Thymus (tissue), 11 donors: Measurements from ENCODE around the gene N4BP2L2. TPM values are rescaled to one million over a fixed set of nuclear protein-coding genes. Genes with fewer than 3 reads are reported as not detected.
A peak's percentile ranks its signal among the peaks of the same experiment; 100 is the strongest.

Source experiments
- DNase-seq, 9 donors: peaks; one replicate each; pipeline ENCODE4 v3.0.0-alpha.2; 2013; ENCODE audit warnings: low spot score in 9 of 9, low read depth in 6 of 9, missing footprints in 1 of 9
- H3K27ac ChIP-seq, 2 donors: one replicate each; pipeline ENCODE4 v1.5.1; 2013; ENCODE audit warnings: control low read depth in 1 of 2, low read depth in 1 of 2, low read length in 1 of 2, mild to moderate bottlenecking in 1 of 2, moderate library complexity in 1 of 2
- H3K27me3 ChIP-seq, 2 donors: one replicate each; pipeline ENCODE4 v1.5.1; 2013; ENCODE audit warnings: low read length in 1 of 2; ENCODE audit not compliant: control insufficient read depth in 2 of 2, insufficient read depth in 1 of 2
- H3K36me3 ChIP-seq, 2 donors: one replicate each; pipeline ENCODE4 v1.5.1; 2013; ENCODE audit warnings: low read length in 1 of 2, mild to moderate bottlenecking in 1 of 2, moderate library complexity in 1 of 2; ENCODE audit not compliant: control insufficient read depth in 2 of 2, insufficient read depth in 2 of 2
- H3K4me1 ChIP-seq, 2 donors: one replicate each; pipeline ENCODE4 v1.5.1; 2013; ENCODE audit warnings: low read length in 2 of 2; ENCODE audit not compliant: control insufficient read depth in 2 of 2, insufficient read depth in 2 of 2
- H3K4me3 ChIP-seq, 2 donors: one replicate each; pipeline ENCODE4 v1.5.1; 2013; ENCODE audit warnings: low read length in 2 of 2, control low read depth in 1 of 2, mild to moderate bottlenecking in 1 of 2
- H3K9me3 ChIP-seq, 2 donors: one replicate each; pipeline ENCODE4 v1.5.1; 2013; ENCODE audit warnings: low read length in 1 of 2, mild to moderate bottlenecking in 1 of 2; ENCODE audit not compliant: control insufficient read depth in 2 of 2, insufficient read depth in 1 of 2
- WGBS: extraction: QIAGEN DNeasy Blood & Tissue Kit; methylation state at CpG from one replicate; pipeline ENCODE4 v1.1.7; 2013; 5-methylcytosine and 5-hydroxymethylcytosine counted together
- polyA plus RNA-seq: library from polyadenylated mRNA; stranded (reverse); fragments of 200-250 nt; gene quantifications from one replicate; pipeline ENCODE4 v1.2.3, GENCODE V29; 2013
- total RNA-seq: library from RNA; stranded (reverse); fragments of 120-200 nt; gene quantifications from one replicate; pipeline ENCODE4 v1.2.4, GENCODE V29; 2013
- donor health status: healthy.

Gene N4BP2L2
- total and polyA plus RNA-seq, 2 donors = 123 to 137 TPM

DNA sequence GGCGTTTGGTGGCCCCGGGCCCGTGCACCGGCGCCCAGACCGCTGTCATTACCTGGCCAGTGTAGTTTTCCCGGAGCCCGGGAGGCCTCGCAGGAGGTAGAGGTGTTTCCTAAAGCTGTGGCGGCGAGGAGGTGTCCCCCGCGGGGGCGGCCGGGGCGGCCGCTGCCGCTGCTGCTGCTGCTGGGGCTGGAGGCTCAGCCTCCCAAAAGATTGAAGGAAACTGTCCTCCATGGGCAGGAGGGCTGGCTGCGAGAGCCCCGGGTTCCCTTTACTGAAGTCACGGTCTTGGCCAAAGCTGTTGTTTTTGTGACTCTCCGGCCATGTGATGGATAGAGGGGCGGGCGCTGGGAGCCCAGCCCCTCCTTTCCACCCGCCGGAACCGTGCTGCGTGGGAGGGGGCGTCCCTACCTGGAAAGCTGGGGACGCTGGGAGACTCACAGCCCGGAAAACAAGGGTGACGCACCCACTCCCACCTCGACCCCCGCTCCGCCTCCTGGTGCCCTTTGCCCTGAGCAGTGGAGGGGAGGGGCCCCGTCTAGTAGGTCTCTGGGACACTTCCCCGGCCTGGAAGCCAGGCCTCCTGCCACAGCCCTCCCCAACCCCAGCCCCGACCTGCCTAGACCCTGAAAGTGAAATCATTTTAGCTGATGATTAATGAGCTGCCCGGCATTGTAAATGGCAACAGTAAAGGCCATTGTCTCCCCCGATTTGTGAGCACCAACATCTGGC lies 110.6 kb downstream of the N4BP2L2 start, which contains the start of gene N4BP2L1:
Gene N4BP2L1 (minus strand): TSS at position 279 of the 729 bp plus-strand sequence. CDS start 48 bp downstream, at position 231.
- peaks cover 3% of the 10 kb centered on the region in 2 donors for H3K36me3 ChIP-seq
- peak in 8 of 9 donors; percentile 51 to 82 (median 67) for DNase-seq
- peaks cover 12 to 43% of the 10 kb centered on the region in 2 donors for H3K4me1 ChIP-seq
- peak within 1 kb of the TSS; percentile 69 to 94 for H3K4me3 ChIP-seq
- H3K9me3 ChIP-seq = no peaks in the 10 kb centered on the region
- H3K27ac ChIP-seq = peak within 1 kb of the TSS; percentile 98 to 99
- WGBS = under 1% methylated on average over 40 of the region's 40 CpGs
- H3K27me3 ChIP-seq = no peaks in the 10 kb centered on the region

DNA sequence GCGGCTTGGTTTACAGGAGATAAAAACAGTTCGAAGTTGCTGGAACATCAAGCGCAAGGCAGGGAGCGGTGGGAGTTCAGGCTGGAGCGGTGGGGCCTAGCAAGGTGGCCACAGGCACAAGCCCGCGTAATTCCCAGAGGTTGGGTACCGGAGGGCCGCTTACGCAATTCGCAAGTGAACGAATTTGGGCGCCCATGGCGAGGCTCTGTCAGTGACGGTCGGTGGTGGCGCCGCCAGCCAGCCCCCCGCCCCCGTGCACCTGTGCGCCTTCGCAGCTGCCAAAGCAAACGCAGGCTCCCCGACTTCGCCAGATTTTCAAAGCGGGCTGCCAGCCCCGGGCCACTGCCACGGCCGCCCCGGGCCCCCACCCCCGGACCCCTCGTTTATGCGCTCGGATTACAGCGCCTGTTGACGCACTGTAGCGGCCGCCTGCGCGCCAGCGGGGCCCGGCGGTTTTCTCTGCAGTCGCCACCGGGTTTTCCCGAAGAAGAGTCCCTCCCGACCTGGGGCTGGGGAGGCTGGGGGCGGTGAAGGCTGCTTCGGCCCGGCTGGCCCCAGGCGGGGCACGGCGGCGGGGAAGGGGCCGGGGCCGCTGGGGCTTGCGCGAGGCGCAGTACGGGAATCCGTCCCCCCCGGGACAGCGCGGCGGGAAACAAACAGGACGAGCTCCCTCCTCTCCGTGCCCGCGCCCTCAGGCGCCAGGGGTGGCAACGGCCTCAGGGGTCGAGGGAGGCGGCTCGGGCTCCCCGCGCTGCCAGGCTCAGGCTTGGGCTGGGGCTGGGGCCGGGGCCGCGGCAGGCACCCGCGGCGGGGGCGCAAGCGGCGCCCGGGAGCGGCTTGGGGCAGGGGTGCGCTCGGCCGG lies 111.4 kb downstream of the N4BP2L2 start:
- peaks cover 12 to 43% of the 10 kb centered on the region in 2 donors for H3K4me1 ChIP-seq
- peak in 8 of 9 donors; percentile 41 to 85 (median 60) for DNase-seq
- under 1% methylated on average over 90 of the region's 90 CpGs for WGBS
- H3K27me3 ChIP-seq = no peaks in the 10 kb centered on the region
- peaks cover 0 to 6% of the 10 kb centered on the region in 2 donors for H3K36me3 ChIP-seq
- no peaks in the 10 kb centered on the region for H3K9me3 ChIP-seq
- peak overlapping the region; percentile 98 to 99 for H3K27ac ChIP-seq
- H3K4me3 ChIP-seq = peak overlapping the region; percentile 69 to 94

DNA sequence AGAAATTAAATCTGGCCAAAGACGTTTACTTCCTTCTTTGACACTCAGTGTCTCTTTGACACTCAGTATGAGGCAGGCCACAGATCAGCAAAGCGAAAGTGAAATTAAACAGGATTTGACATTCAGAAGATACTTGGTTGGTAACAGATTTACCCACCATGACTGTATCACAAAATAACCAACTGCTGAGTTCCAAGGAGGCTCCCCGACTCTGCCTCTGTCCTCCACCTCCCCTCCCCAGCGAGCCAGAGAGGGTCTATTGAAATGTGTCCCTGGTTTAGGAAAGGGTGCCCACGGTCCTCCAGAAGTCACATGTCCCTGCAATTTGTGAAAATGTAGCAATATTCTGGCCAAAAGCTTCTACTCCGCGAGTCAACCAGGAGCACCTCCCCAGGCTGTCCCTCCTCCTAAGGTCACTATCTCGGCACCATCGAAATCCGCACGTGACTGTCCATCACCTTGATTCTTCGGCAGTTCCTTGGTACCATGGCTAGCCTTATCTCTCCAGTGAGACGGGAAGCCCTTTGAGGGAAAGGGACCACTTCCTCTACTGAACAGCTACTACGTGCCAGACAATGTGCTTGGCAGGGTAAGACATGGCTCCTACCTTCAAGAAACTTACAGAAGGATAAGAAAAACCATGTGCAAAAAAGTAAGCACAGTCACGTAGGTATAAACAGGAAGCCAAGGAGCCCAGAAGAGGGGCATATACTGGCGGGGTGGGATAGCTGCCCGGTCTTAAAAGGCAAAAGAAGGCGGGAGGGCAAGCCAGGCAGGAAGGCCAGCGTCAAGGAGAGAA lies 112.2 kb downstream of the N4BP2L2 start:
- Histone ChIP-seq H3K27ac (peak overlapping the region; percentile 98 to 99), H3K36me3 (peaks cover 0 to 6% of the 10 kb centered on the region in 2 donors), H3K27me3 (no peaks in the 10 kb centered on the region), H3K4me3 (peak overlapping the region; percentile 69 to 94), H3K4me1 (peaks cover 12 to 43% of the 10 kb centered on the region in 2 donors), H3K9me3 (no peaks in the 10 kb centered on the region)
- DNase-seq = peak in 8 of 9 donors; percentile 29 to 90 (median 66)
- 38% methylated on average over 19 of the region's 19 CpGs for WGBS

GRCh38 chr13:32425158-32425557 lies 113.4 kb downstream of the N4BP2L2 start:
- Histone ChIP-seq H3K4me1 (peaks cover 12 to 40% of the 10 kb centered on the region in 2 donors), H3K27me3 (no peaks in the 10 kb centered on the region), H3K27ac (peak overlapping the region in 1 of 2 donors; percentile 5), H3K9me3 (peaks cover 0 to under 1% of the 10 kb centered on the region in 2 donors), H3K36me3 (peaks cover under 1 to 8% of the 10 kb centered on the region in 2 donors), H3K4me3 (no peak overlapping the region)
- WGBS = 98% methylated on average over 7 of the region's 7 CpGs
- no peak for DNase-seq

- peaks cover 12 to 28% of the 10 kb centered on the region in 2 donors for H3K4me1 ChIP-seq
- WGBS = 85% methylated on average over 3 of the region's 3 CpGs
- no peak overlapping the region for H3K27ac ChIP-seq
These were observed 115.0 kb downstream of the N4BP2L2 start for GRCh38 chr13:32423592-32423991.

GRCh38 chr13:32419862-32420261 lies 118.7 kb downstream of the N4BP2L2 start:
- WGBS = 100% methylated on average over 2 of the region's 2 CpGs

More at GRCh38 chr13:32423592-32423991, 115.0 kb downstream of the N4BP2L2 start:
- Histone ChIP-seq H3K4me3 (no peak overlapping the region), H3K36me3 (peaks cover 7 to 14% of the 10 kb centered on the region in 2 donors), H3K27me3 (no peaks in the 10 kb centered on the region), H3K9me3 (peaks cover 4 to 9% of the 10 kb centered on the region in 2 donors)
- DNase-seq = no peak

GRCh38 chr13:32417995-32418394 lies 120.6 kb downstream of the N4BP2L2 start:
- H3K36me3 ChIP-seq = peaks cover 7 to 11% of the 10 kb centered on the region in 2 donors
- no peaks in the 10 kb centered on the region for H3K4me1 ChIP-seq
- peaks cover 4 to 13% of the 10 kb centered on the region in 2 donors for H3K9me3 ChIP-seq
- DNase-seq = no peak
- H3K27me3 ChIP-seq = no peaks in the 10 kb centered on the region
- WGBS = 100% methylated on average over 1 of the region's 1 CpG
- H3K4me3 ChIP-seq = no peak overlapping the region
- no peak overlapping the region for H3K27ac ChIP-seq

More at GRCh38 chr13:32419862-32420261, 118.7 kb downstream of the N4BP2L2 start:
- no peak for DNase-seq
- H3K4me3 ChIP-seq = no peak overlapping the region
- H3K9me3 ChIP-seq = peaks cover 4 to 13% of the 10 kb centered on the region in 2 donors
- H3K4me1 ChIP-seq = peaks cover 3 to 4% of the 10 kb centered on the region in 2 donors
- H3K27me3 ChIP-seq = no peaks in the 10 kb centered on the region
- H3K36me3 ChIP-seq = peaks cover 7 to 11% of the 10 kb centered on the region in 2 donors
- H3K27ac ChIP-seq = no peak overlapping the region

GRCh38 chr13:32415019-32415418 lies 123.6 kb downstream of the N4BP2L2 start:
- H3K4me3 ChIP-seq = no peak overlapping the region
- H3K4me1 ChIP-seq = peaks cover 0 to 2% of the 10 kb centered on the region in 2 donors
- peak in 1 of 9 donors; percentile 24 for DNase-seq
- no peaks in the 10 kb centered on the region for H3K27me3 ChIP-seq
- no peak overlapping the region for H3K27ac ChIP-seq
- H3K36me3 ChIP-seq = peaks cover 5% of the 10 kb centered on the region in 2 donors
- H3K9me3 ChIP-seq = peaks cover 3 to 11% of the 10 kb centered on the region in 2 donors
